GM19035 (cell line): ENCODE measurements around the gene LCN1.

ENCODE experiments used
- ATAC-seq: cut with Tn5 transposase; IDR thresholded peaks from one replicate; pipeline ENCODE4 v1.9.1; 2021; ENCODE audit not compliant: unreplicated experiment

LCN1 gene

GRCh38 chr9:135520916-135521607 lies at the start of gene LCN1:
Gene LCN1, plus strand, starts transcription at chr9:135521440. Its CDS starts 58 bp downstream, at chr9:135521498.
- no peak for ATAC-seq

DNA sequence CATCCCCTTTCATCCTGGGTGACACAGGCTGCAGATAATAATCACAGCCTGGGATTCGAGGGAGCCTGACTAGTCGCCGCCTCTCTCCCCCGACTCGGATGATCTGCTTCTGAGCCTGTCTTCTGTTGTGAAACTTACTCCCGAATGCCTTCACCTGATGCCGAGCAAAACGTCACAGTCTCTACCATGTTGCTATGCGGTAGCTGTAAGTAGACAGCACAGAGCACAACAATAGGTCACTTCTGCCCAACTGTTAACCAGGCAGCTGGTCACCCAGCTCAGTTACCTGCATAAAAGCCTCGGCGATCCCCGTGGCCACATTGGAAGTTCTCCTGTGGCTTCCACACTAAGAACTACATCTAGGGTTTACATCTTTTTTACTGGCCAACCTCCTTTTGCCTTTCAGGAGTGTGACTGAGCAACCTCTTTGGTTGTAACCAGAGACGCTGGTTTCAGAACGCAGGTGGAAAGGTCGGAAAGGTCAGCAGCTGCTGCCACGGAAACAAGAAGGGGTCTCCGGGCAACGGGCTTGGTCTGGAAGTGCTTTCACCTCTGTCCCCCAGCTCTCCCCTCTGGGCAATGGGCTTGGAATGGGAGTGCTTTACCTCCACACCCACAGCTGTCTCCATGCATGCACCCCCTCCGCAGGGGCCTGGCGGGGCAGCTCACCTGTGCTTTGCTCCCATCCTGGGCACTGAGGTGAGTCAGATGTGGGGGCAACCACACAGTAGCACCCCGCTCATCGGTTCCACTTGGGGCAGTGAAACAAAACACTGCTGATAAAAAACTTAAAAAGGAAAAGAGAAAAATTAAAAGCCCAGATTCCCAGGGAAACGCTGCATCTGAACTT lies 49.2 kb upstream of the LCN1 start:
- no peak for ATAC-seq

GRCh38 chr9:135473972-135474543 lies 47.2 kb upstream of the LCN1 start:
- ATAC-seq = no peak

DNA sequence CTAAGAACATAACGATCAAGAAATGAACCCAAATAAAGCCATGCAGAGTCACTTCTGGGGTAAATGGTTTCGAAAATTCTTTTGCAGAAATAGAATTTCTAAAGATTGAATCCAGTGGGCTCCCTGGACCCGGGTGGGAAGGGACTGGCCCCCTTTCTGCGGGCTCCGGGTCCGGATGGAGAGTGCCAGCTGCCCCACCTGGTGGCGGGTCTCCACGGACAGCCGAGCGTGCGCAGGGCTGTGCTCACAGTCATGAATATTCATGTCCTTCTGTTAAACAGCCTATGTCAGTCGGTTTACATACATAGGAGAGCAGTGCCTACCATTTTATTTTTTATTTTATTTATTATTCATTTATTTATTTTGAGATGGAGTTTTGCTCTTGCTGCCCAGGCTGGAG lies 46.3 kb upstream of the LCN1 start:
- ATAC-seq = no peak

DNA sequence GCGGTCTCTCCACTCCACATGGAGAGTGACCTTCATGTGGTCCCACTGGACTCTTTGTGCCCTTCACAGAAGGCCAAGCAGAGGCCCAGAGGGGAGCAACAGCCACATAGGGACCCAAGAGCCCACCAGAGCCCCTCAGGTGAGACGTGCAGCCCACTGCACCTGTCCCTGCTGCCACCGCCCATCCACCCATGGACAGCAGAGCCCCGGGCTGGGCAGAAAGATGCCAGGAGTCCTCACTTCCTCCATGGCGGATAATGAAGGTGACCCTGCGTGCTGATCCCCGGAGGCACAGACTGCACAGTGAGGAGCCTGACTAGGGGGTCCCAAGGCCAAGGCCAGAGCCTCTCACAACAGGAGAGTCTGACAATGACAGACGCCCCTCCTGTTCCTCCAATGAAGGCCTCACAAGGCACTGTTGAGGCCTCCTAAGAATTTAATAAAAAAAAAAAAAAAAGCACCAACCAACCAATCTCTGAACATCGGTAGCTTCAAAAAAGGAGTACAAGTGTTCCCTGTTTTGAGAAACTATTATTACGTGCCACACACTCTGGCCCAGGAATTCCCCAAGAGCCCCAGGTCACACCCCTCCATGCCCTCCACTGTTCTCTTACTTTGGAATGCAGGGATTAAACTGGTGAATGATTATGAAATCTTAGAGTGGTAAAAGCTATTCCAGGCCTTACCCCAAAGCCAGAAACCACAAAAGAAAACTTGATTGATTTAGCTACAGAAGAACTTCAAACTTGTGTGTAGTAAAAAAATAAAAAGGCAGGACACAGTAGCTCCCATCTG lies 44.5 kb upstream of the LCN1 start:
- no peak for ATAC-seq

- no peak for ATAC-seq
Observed at GRCh38 chr9:135478191-135478590, 43.0 kb upstream of the LCN1 start.

DNA sequence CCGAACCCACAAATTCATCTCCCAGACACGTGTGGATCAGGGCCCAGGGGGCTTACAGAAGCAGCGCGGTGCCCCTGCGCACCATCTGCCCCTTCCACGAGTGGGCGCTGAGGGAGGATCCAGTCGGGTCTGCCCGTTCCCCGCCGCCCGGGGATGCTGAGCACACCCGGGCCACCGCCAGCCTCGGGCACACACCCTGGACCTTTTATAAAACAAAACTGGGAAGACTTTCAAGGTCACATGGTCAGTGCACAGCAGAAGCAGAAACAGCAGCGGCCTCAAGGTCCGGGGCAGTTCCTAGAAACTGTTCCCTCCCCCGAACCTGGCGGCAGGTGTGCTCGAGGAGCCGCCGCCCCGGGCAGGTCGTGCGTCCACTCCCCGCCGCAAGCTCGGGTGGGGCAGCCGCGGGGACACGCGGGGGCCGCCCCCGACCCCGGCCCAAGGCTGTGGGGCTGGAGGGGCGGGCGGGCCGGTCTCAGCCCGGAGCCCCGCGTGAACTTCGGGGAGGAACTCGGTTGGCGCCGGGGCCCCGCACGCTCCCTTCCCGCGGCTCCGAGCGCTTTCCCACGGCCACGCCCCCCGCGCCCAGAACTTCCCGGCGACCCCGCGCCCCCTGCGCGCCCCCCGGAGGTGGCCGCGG lies 42.3 kb upstream of the LCN1 start:
- ATAC-seq = no peak

DNA sequence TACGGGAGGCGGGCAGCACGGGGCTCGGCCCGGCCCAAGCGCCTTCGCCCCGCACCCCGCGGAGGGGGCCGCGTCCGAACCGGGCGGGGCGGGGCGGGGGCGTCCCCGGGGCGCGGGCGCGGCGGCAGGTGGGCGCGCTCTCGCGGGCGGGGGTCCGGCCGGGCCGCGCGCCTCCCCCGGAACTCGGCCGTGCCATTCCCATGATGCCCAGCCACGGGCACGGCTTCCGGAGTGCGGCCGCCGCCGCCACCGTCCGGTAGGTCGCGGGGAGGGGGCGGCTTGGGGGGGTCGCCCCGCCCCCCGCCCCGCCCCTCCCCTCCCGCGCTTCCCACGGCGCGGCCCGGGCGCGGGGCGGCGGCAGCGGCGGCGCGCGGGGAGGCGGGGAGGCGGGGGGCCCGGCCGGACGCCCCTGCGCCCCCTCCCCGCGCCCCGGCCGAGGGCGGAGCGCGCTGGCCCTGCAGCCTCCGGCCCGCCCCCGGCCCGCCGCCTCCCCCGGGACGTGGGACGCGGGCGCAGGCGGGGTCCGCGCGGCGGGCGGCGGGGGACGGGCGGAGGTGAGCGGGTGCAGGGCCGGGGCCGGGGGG lies 41.7 kb upstream of the LCN1 start, which contains the start of gene PPP1R26:
PPP1R26 (plus strand) TSS at position 314 of the 584 bp plus-strand sequence. CDS start 4,729 bp downstream, outside the sequence.
- no peak for ATAC-seq

GRCh38 chr9:135480071-135480939 lies 40.9 kb upstream of the LCN1 start:
- no peak for ATAC-seq

DNA sequence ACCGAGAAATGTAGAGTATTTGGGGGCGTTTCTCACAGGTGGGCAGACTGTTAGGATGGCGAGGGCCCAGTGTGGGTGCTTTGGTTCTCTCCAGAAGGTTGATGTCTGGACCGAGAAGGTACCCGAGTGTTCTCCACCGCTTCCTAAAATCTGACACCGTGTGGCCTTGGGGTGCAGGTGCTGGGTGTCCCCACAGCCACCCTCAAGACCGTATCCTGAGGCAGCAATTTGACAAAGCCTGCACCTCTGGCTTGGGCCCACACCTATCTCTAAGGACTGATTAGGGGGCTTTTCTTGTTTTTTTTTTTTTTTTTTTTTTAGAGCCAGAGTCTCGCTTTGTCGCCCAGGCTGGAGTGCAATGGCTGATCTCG lies 40.3 kb upstream of the LCN1 start:
- no peak for ATAC-seq

DNA sequence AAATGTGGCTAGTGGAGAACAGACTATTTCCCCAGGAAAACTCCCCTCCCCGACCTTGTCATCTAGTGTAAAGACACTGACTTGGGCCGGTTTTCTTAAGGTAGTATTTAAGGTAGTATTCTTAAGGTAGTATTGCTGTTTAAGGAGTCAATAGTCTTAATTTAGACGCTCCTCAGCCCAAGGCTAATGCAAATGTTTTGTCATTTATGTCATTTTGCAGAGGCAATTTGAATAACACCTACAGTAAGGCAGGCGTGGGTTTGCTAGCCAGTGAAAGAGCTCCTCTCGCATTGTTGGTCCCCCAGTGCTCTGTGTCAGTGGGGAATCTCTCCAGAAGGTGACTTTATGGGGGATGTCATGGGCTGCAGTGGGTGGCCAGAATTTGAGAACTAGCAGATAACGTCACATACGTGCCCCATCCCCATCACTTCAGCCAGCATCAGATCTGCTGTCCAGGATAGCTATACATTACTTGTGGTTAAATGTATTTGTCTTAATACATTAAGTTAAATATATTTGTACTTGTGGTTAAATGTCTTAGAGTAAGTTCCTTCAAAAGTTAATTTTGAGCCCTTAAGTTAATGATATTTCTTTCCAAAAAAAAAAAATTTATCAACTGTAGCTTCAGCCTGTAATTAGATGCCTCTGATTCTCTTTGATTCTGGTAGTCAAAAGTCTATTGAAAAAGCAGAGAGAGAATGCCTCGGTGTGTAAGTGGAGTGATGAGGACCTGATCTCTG lies 39.1 kb upstream of the LCN1 start:
- no peak for ATAC-seq

- ATAC-seq = no peak
Observed at GRCh38 chr9:135484460-135485277, 36.6 kb upstream of the LCN1 start.

DNA sequence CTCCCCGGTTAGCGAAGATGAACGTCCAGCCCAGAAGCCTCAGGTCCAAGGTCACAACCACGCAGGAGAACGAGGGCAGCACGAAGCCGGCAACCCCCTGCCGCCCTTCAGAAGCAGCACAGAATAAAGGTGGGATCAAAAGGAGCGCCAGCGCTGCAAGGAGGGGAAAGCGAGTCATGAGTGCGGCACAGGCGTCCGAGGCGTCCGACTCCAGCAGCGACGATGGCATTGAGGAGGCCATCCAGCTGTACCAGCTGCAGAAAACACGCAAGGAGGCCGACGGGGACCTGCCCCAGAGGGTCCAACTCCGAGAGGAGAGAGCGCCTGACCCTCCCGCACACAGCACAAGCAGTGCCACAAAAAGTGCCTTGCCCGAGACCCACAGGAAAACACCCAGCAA lies 35.9 kb upstream of the LCN1 start:
- no peak for ATAC-seq

DNA sequence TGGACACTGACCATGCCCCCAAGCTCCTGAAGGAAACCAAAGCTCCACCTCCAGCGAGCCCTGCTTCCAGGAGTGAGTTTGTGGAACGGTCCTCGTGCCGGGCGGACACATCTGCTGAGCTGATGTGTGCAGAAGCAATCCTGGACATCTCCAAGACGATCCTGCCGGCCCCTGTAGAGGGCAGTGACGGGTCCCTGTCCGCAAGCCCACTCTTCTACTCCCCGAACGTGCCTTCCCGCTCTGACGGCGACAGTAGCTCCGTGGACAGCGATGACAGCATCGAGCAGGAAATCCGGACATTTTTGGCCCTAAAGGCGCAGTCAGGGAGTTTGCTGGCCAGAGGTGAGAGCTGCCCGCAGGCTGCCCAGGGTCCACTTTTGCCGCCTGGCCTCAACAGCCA lies 35.4 kb upstream of the LCN1 start:
- no peak for ATAC-seq

- ATAC-seq = no peak
Observed at GRCh38 chr9:135486267-135487065, 34.8 kb upstream of the LCN1 start.

DNA sequence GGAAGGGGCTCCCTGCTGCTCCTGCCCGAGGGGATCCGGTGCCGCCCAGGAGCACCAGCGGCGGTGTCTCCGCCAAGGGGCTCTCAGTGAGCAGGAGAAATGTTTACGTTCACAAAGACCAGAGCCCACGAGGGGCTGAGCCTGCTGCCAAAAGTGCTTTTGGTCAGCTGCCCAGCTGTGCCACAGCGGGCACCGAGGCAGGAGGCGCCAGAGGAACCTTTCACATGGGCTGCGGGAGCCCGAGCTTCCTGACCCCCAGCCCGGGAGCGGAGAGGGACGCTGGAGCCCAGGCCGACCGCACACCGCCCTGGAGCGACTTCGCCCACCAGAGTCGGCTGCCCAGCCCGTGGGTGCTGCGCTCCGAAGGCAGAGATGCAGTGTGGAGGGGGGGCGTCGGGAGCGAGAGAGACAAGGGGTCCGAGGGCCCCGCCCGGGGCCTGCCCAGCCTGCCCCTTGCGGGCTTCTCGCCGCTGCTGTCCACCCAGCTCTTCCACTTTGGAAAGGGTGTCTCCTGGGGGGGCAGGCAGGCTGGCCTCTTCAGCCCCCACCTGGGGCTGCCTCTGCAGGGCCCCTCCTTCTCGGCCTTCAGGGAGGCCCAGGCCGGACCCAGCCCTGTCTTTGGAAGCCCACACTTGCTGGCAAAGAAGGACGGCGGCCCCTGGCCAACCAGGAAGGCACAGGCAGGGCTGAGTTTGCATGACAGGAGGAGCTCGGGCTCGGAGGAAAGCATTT lies 33.8 kb upstream of the LCN1 start:
- no peak for ATAC-seq

GRCh38 chr9:135488013-135488330 lies 33.3 kb upstream of the LCN1 start:
- ATAC-seq = no peak
